Measurements from ENCODE around the gene FBF1. TPM values are rescaled to one million over a fixed set of nuclear protein-coding genes. Genes with fewer than 3 reads are reported as not detected.

The FBF1 gene
- total RNA-seq, 1 experiment from 2014 or later, result 8.3 TPM

GRCh38 chr17:75898791-75899190, 42.1 kb downstream of the FBF1 start:
- Histone ChIP-seq H3K4ac (ENCODE audit: low read depth, low read length) (no peak overlapping the region), H3K56ac (ENCODE audit: insufficient read length, low read depth, low read length) (no peak overlapping the region), H4K20me1 (ENCODE audit: control insufficient read depth, insufficient read depth, insufficient read length) (no peaks in the 10 kb centered on the region), H2BK20ac (ENCODE audit: low read depth, low read length, poor library complexity, severe bottlenecking) (no peak overlapping the region), H2AK5ac (ENCODE audit: insufficient read length, low read length) (no peak overlapping the region), H4K91ac (ENCODE audit: insufficient read length, low read depth, low read length) (no peak overlapping the region), H2BK12ac (ENCODE audit: insufficient read length, low read depth, low read length) (no peak overlapping the region), H3K4me1 (ENCODE audit: insufficient read depth, low read length) (no peaks in the 10 kb centered on the region; the same call in 1 of the 2 replicates), H3K14ac (ENCODE audit: insufficient read depth, low read length) (no peak overlapping the region; the same call in 1 of the 2 replicates), H3K79me2 (ENCODE audit: insufficient read depth, low read length) (no peaks in the 10 kb centered on the region), H4K5ac (ENCODE audit: insufficient read length, low read depth, low read length) (no peak overlapping the region), H3K18ac (ENCODE audit: insufficient read length, low read depth, low read length) (no peak overlapping the region), H2BK5ac (ENCODE audit: insufficient read length, low read length) (no peak overlapping the region), H3K79me1 (ENCODE audit: insufficient read depth, low read depth, low read length, poor library complexity, severe bottlenecking) (no peaks in the 10 kb centered on the region), H3K27me3 (ENCODE audit: insufficient read depth, low read length) (no peaks in the 10 kb centered on the region), H3K9ac (ENCODE audit: extremely low read depth, insufficient read length, low read length) (no peak overlapping the region), H3K4me2 (ENCODE audit: insufficient read depth, insufficient read length, low read length) (no peak overlapping the region), H3K9me3 (ENCODE audit: control insufficient read depth, low read depth, low read length) (no peaks in the 10 kb centered on the region), H4K8ac (replicated peaks; ENCODE audit: insufficient read length, low read depth, low read length) (no peak overlapping the region), H2AFZ (ENCODE audit: low read length) (no peak overlapping the region), H2BK120ac (ENCODE audit: low read depth, low read length, poor library complexity, severe bottlenecking) (no peak overlapping the region), H2BK15ac (ENCODE audit: low read depth, low read length) (no peak overlapping the region), H3K27ac (ENCODE audit: insufficient read length, low read depth, low read length) (no peak overlapping the region), H3K23ac (ENCODE audit: insufficient read length, low read depth, low read length) (no peak overlapping the region), H3T11ph (ENCODE audit: low read length) (no peak overlapping the region), H3K23me2 (ENCODE audit: insufficient read length, low read depth, low read length, poor library complexity, severe bottlenecking) (peaks cover 8% of the 10 kb centered on the region)
- no peak for DNase-seq
- peak overlapping the region in 1 of 3 experiments; percentile 82; a peak in 2 of 7 replicates for H3K27ac Mint-ChIP-seq
- no peak overlapping the region; a peak in 1 of 5 replicates for H3K4me3 Mint-ChIP-seq
- H3K36me3 Mint-ChIP-seq (ENCODE audit: insufficient read depth in 1 of 3, low read depth in 3 of 3), result peaks cover 14 to 48% (median 40%) of the 10 kb centered on the region in 3 experiments
- H3K27me3 Mint-ChIP-seq (ENCODE audit: low read depth), result no peaks in the 10 kb centered on the region; the same call in 1 of the 2 replicates
- WGBS (ENCODE audit: extremely low coverage, insufficient read length, low lambda C conversion rate), result no CpG with 5 or more reads among the region's 16 CpGs
- H3K4me1 Mint-ChIP-seq, result peaks cover 23 to 27% of the 10 kb centered on the region in 2 experiments
- H3K9me3 Mint-ChIP-seq, result no peaks in the 10 kb centered on the region
- no peak for TF ChIP-seq CTCF (conservative IDR thresholded peaks at IDR 0.05)

Data from H9 (cell line).